HG02852 (cell line): ENCODE data around the gene PHLDA2.
A peak's percentile ranks its signal among the peaks of the same experiment; 100 is the strongest.

Experiments used
- ATAC-seq: cut with Tn5 transposase; IDR thresholded peaks from one replicate; pipeline ENCODE4 v1.9.1; 2021; ENCODE audit warnings: mild to moderate bottlenecking, moderate library complexity; ENCODE audit not compliant: unreplicated experiment

PHLDA2 gene

DNA sequence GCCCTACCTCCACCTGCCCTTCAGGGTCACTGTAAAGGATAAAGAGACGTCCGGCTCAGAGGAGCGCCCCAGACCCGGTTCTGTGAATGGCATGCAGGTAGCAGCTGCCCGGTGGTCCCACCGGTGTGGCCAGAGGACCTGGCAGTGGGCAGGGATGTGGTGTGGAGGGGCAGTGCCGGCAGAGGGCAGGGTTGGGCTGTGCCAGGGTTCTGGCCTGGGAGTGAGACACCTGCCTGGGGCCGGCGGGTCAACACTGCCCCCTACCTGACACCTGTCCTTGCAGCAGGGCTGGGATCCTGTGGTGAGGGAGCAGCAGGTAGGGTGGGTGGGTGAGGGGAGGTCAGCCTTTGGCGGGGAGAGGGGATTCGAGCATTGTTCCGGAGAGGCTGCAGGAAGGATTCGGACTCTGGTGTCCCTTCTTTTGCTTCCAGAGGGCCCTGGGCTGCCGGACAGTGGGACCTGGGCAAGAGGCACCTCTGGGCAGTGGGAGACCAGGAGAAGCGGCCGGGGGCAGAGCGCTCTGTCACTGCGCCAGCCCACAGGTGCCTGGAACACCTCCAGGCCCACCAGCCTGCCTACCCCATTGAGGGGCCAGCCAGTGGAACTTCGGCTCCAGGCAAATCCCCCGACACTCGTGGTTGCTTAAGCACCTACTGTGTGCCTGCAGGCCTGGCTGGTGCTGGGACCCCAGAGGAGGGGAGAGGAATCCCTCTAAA, 1.6 kb upstream of the PHLDA2 start:
- ATAC-seq, result peak; percentile 36

DNA sequence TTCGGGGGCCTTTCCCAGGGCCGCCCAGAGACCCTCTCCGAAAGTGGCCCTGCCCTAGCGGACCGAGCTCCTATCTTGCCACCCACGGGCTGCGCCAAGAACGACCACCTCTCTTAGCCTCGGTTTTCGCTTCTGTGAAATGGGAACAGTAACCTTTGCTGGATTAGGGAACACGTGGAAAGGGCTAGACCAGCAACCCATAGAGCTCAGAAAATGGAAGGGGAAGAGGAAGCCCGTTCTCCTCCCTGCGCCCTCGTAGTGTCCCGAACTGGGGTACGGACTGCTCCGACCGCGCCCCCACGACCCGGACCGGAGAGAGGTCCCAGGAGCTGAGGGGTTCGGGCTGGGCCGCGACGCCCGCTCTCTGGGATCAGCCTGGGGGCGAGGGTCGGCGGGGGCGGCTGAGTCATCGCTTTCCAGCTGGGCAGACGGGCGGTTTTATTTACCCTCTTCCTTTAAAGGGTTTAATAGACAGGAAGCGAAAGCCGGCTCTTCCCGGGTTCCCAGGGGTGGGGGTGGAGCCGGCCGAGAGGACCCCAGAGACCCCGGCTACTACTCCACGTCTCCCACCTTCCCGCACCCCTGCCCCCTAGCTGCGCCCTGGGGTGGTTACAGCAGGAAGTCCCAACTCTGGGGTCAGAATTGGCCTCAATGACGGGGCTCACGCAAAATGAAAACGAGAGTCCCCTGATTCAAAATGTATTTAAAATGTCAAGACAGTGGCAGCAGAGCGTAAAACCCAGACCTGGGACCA, 907 bp upstream of the PHLDA2 start:
- peak; percentile 39 for ATAC-seq

DNA sequence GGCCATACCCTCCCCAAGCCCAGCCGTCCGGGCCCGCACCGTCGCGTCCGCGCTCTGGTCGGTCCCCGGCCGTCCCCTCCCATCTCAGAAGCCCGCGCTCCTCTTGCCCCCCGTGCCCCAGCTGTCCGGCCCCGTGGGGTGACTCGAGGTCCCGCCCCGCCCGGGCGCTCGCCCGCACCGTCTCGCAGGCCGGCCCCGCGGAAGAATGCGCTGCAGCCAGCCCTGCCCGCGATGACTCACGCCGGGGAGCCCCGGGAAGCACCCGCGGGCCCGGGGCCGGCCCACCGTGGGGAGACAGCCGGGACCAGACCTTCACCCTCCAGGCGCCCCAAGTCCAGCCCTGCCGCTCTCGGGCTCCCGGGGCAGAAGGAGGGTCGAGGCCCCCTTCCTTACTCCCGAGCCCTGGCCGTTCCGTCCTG, 320 bp upstream of the PHLDA2 start:
- no peak for ATAC-seq

DNA sequence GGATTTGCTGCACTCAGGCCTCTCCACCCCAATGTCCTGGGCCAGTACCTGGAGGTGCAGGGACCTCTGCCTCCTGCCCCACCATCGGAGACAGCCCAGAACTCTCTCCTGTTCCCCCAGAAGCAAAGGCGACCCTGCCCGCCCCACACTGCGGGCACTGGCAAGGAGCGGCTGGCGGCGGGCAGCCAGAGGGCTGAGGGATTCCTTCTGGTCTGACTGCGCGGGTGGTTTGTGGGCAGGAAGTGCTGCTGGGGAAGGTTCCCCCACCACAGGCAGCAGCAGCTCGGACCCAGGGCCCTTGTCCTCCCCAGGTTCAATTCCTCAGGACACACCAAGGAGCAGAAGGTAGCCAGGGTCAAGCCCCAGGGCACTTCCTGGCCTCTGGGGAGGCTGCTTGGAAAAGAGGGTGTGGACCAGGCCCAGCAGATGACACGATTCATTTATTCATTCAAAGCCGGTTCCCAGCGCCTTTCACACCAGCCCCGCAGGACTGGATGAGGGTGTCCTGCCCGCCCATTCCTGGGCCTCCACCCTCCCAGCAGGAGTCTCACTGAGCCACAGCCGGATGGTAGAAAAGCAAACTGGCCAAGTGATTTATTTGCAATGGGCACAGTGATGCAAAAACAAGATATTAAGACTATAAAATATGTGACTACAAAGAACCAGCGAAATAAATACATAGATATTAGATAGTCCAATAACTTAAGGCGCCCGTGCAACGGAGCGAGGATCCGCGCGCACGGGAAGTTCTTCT, 1.2 kb downstream of the PHLDA2 start:
- no peak for ATAC-seq

- no peak for ATAC-seq
Measured at GRCh38 chr11:2927121-2927800, 2.0 kb downstream of the PHLDA2 start.

GRCh38 chr11:2926611-2927051, 2.6 kb downstream of the PHLDA2 start:
- no peak for ATAC-seq

DNA sequence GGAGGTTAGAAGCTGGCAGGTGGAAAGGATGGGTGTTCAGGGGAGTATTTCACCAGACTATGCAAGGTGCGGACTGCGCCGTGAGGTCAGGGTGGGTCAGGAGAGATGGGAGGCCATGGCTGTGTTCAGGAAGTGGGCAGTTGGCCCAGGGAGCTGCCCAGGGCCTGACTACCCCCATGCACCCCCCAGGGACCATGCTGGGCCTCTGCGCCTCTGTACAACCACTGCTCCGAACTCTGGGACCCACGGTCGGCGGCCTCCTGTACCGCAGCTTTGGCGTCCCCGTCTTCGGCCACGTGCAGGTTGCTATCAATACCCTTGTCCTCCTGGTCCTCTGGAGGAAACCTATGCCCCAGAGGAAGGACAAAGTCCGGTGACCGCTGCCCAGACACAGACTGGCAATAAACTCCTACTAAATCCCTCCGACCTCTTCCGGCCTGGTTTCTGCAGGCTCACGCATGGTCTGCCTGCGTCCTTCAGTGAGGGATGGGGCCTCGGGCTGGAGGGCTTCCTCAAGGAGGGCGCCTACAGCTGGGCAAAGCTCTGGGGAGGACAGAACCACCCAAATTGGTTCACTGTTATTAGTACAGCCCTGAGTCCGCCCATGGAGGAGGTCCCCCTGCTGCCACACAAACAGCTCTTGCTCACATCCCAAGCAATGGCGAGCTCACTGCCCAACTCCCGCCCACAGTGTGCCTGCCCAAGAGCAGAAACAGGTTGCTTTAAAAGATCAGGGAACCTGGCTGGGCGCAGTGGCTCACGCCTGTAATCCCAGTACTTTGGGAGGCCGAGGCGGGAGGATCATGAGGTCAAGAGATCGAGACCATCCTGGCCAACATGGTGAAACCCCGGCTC, 4.2 kb downstream of the PHLDA2 start:
- ATAC-seq, result no peak

DNA sequence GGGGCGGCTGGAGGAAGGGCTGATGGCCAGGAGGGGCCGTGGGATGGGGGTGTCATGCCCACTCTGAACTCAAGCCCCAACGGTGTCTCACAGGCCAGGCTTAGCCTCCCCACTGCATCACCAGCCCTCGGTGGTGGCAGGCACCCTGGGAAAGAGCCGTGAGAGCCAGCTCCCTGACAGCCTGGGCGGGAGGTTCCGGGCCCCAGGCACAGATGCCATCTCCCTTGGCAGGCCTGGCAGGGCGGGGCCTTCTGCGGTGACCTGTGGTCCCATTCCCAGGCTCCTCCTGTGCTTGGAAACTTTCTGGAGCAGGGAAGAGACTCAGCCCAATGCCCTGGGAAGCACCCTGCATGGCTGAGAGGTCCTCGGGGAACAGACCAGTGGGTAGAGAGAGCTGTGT, 4.8 kb downstream of the PHLDA2 start:
- ATAC-seq, result no peak

- ATAC-seq, result no peak
Measured at GRCh38 chr11:2923446-2924375, 5.5 kb downstream of the PHLDA2 start.

- ATAC-seq, result no peak
Measured at GRCh38 chr11:2922655-2923054, 6.6 kb downstream of the PHLDA2 start.

GRCh38 chr11:2921742-2922493, 7.3 kb downstream of the PHLDA2 start:
- ATAC-seq, result no peak

DNA sequence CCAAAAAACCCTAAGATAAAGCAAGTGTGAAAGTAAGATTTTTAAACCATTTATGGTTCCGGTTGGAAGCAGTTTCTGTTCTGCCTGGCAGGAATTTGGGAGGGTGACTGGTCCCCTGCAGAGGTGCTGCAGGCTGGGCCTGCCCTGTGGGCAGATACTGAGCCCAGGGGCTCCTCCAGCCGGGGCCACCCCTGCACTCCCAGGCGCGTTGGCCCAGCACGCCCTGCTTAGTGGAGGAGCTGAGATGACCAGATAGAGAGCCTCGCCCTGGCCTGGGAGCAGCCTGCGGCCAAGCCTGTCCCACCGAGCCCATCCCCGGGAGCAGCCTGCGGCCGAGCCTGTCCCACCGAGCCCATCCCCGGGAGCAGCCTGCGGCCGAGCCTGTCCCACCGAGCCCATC, 8.0 kb downstream of the PHLDA2 start:
- no peak for ATAC-seq

GRCh38 chr11:2920343-2920742, 8.9 kb downstream of the PHLDA2 start:
- no peak for ATAC-seq

- ATAC-seq, result no peak
Measured at GRCh38 chr11:2919837-2920236, 9.4 kb downstream of the PHLDA2 start.

GRCh38 chr11:2919188-2919587, 10.0 kb downstream of the PHLDA2 start:
- no peak for ATAC-seq

DNA sequence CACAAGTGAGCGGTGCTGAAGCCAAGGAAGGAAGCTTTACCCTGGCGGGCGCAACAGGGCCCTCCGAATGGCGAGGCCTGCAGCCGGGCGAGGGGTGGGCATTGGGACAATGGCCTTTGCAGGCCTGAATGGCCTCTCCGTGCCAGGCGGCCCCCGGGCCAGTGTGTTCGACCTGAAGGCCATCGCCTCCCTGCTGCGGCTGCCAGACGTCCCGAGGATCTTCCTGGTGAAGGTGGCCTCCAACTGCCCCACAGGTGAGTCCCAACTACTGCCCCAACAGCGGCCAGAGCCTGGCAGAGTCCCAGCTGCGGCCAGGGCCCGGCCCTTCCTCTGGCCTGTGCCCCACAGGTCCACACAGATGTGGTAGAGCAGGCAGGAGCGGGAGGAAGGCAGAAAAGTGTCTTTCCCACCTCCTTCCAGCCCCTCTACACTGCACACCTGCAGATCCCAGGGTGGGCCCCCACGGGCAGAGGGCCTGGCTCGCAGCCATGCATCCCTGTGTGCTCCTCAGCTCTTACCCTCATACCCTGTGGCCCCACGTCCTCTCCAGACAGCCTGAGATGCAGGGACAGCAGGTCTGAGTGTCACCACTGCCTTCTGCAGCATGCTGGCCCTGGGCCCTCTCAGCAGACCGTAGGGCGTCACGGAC, 11.3 kb downstream of the PHLDA2 start:
- ATAC-seq, result no peak

GRCh38 chr11:2916892-2917645, 12.2 kb downstream of the PHLDA2 start:
- no peak for ATAC-seq
